DND-41 (cell line): ENCODE data around the gene ADIRF.

ENCODE experiments used
- CTCF ChIP-seq: IDR thresholded peaks from 2 replicates; pipeline ENCODE4 v1.5.1; 2012; ENCODE audit warnings: borderline replicate concordance, low read length, moderate library complexity, mild to moderate bottlenecking; ENCODE audit not compliant: poor library complexity, severe bottlenecking; ENCODE audit errors: extremely low read depth
- EZH2 ChIP-seq: IDR thresholded peaks from 3 replicates; pipeline ENCODE4 v1.6.1; 2012; ENCODE audit warnings: borderline replicate concordance, low read depth, mild to moderate bottlenecking, moderate library complexity, low read length, inconsistent platforms; ENCODE audit not compliant: severe bottlenecking

- TF ChIP-seq CTCF: no peak
- no peak for TF ChIP-seq EZH2
These were observed 26.9 kb upstream of the ADIRF start for GRCh38 chr10:86941426-86941825.
